Esophagus muscularis mucosa (tissue), 4 donors: ENCODE data around the gene MTG2.

Experiments
- CTCF ChIP-seq, 3 experiments: fragments of 200-600 bp in 2 of 3; fragments of 450-650 bp in 1 of 3; sonication (generic) in 2 of 3; IDR thresholded peaks; one replicate each; pipeline ENCODE4 v1.5.1; 2017 to 2019; ENCODE audit warnings: antibody characterized with exemption in 3 of 3, mild to moderate bottlenecking in 2 of 3, moderate library complexity in 1 of 3
- EP300 ChIP-seq: sonication (generic); formaldehyde crosslinking; IDR thresholded peaks from one replicate; pipeline ENCODE4 v1.6.1; 2017; ENCODE audit warnings: antibody characterized with exemption
- POLR2A ChIP-seq: fragments of 450-650 bp; IDR thresholded peaks from one replicate; pipeline ENCODE4 v1.6.1; 2017; ENCODE audit warnings: antibody characterized with exemption, moderate library complexity, mild to moderate bottlenecking, low read depth

GRCh38 chr20:62209850-62210495 is 27.1 kb downstream of the MTG2 start:
- no peak for TF ChIP-seq POLR2A
- TF ChIP-seq CTCF (IDR thresholded peaks at IDR 0.05), result no peak
- TF ChIP-seq EP300, result no peak
